OCI-LY1 (cell line): ENCODE data around the gene MAVS.
"Not testable (repeated sequence)": the region's sequence is repeated elsewhere in the genome, so short reads cannot be mapped to it uniquely, and the experiment has no call there.

Source experiments
- H2AFZ ChIP-seq: fragments of 200-600 bp; sonication (generic), shearing (Covaris generic); 2 replicates; pipeline ENCODE4 v1.6.0; 2014; ENCODE audit warnings: antibody characterized with exemption, mild to moderate bottlenecking, low read length
- H3F3A ChIP-seq: fragments of 200-600 bp; sonication (generic), shearing (Covaris generic); 2 replicates; pipeline ENCODE4 v1.6.0; 2014; ENCODE audit warnings: mild to moderate bottlenecking, antibody characterized with exemption, low read length, moderate library complexity; ENCODE audit not compliant: insufficient read depth
- H3K27ac ChIP-seq: fragments of 200-600 bp; sonication (generic); 2 replicates; pipeline ENCODE4 v1.5.1; 2014; ENCODE audit warnings: low read length, mixed run types, mild to moderate bottlenecking, low read depth; ENCODE audit not compliant: poor library complexity, severe bottlenecking
- H3K27me3 ChIP-seq: fragments of 200-600 bp; sonication (generic); 2 replicates; pipeline ENCODE4 v1.6.0; 2014; ENCODE audit warnings: antibody characterized with exemption, mild to moderate bottlenecking, low read length, moderate library complexity; ENCODE audit not compliant: insufficient read depth
- H3K36me3 ChIP-seq: fragments of 200-600 bp; sonication (generic); 2 replicates; pipeline ENCODE4 v1.6.1; 2014; ENCODE audit warnings: mild to moderate bottlenecking, antibody characterized with exemption, low read length, moderate library complexity, mixed read lengths; ENCODE audit not compliant: insufficient read depth
- H3K4me1 ChIP-seq: fragments of 200-600 bp; sonication (generic); 2 replicates; pipeline ENCODE4 v1.5.1; 2014; ENCODE audit warnings: mild to moderate bottlenecking, low read length, moderate library complexity; ENCODE audit not compliant: insufficient read depth, severe bottlenecking
- H3K4me2 ChIP-seq: fragments of 200-600 bp; sonication (generic), shearing (Covaris generic); 2 replicates; pipeline ENCODE4 v1.6.1; 2014; ENCODE audit warnings: low read length
- H3K4me3 ChIP-seq: fragments of 200-600 bp; sonication (generic); 2 replicates; pipeline ENCODE4 v1.5.1; 2014; ENCODE audit warnings: low read length, low read depth, mild to moderate bottlenecking, mixed read lengths; ENCODE audit not compliant: poor library complexity, severe bottlenecking
- H3K79me2 ChIP-seq: fragments of 200-600 bp; shearing (Covaris generic); 2 replicates; pipeline ENCODE4 v1.6.1; 2016; ENCODE audit warnings: mixed run types, low read length, mixed read lengths; ENCODE audit not compliant: insufficient read depth
- H3K9ac ChIP-seq: fragments of 200-600 bp; sonication (generic), shearing (Covaris generic); 2 replicates; pipeline ENCODE4 v1.6.1; 2014; ENCODE audit warnings: mild to moderate bottlenecking, low read length, mixed read lengths
- H3K9me2 ChIP-seq: fragments of 200-600 bp; sonication (generic), shearing (Covaris generic); 2 replicates; pipeline ENCODE4 v1.6.1; 2014; ENCODE audit warnings: low read depth, mild to moderate bottlenecking, low read length, mixed read lengths
- H3K9me3 ChIP-seq: fragments of 200-600 bp; shearing (Covaris generic); 2 replicates; pipeline ENCODE4 v1.6.1; 2014; ENCODE audit warnings: low read length, mixed read lengths
- H4K20me1 ChIP-seq: fragments of 200-600 bp; sonication (generic), shearing (Covaris generic); 2 replicates; pipeline ENCODE4 v1.6.0; 2016; ENCODE audit warnings: mild to moderate bottlenecking, low read length; ENCODE audit not compliant: insufficient read depth
- CTCF ChIP-seq: fragments of 200-600 bp; sonication (generic), shearing (Covaris generic); IDR thresholded peaks from 2 replicates; pipeline ENCODE4 v1.5.1; 2017; ENCODE audit warnings: mild to moderate bottlenecking, antibody characterized with exemption, low read length, moderate library complexity, mixed read lengths
- EZH2 ChIP-seq: fragments of 200-600 bp; sonication (generic), shearing (Covaris generic); IDR thresholded peaks from 2 replicates; pipeline ENCODE4 v1.8.0; 2017; ENCODE audit warnings: borderline replicate concordance, mixed run types, mild to moderate bottlenecking, antibody characterized with exemption, low read length, moderate library complexity, mixed read lengths

The MAVS gene

GRCh38 chr20:3896853-3897583 lies 50.4 kb downstream of the MAVS start:
- Histone ChIP-seq H3K4me2 (peak overlapping the region; percentile 57), H3K36me3 (peaks cover 47% of the 10 kb centered on the region), H4K20me1 (no peaks in the 10 kb centered on the region)

DNA sequence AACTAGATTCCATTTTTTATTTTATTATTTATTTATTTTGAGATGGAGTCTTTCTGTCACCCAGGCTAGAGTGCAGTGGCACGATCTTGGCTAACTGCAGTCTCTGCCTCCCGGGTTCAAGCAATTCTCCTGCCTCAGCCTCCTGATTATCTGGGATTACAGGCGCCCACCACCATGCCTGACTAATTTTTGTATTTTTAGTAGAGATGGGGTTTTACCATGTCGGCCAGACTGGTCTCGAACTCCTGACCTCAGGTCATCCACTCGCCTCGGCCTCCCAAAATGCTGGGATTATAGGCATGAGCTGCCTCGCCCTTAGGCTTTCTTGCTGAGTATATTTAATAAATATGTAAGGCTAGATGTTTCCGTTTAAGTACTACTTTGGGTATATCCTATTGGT lies 51.5 kb downstream of the MAVS start:
- not testable (repeated sequence) for H3K4me2 ChIP-seq, H4K20me1 ChIP-seq, H3F3A ChIP-seq, H3K9ac ChIP-seq, H3K4me3 ChIP-seq, H3K27me3 ChIP-seq, H2AFZ ChIP-seq, H3K9me2 ChIP-seq, H3K9me3 ChIP-seq
- Histone ChIP-seq H3K36me3 (peaks cover 36% of the 10 kb centered on the region), H3K27ac (peak overlapping the region; percentile 77), H3K4me1 (peaks cover 82% of the 10 kb centered on the region), H3K79me2 (peaks cover 100% of the 10 kb centered on the region)

More at GRCh38 chr20:3896853-3897583, 50.4 kb downstream of the MAVS start:
- Histone ChIP-seq H3K27ac (peak overlapping the region; percentile 77), H2AFZ (no peak overlapping the region), H3K4me1 (peaks cover 88% of the 10 kb centered on the region), H3K9ac (peak overlapping the region; percentile 31; the same call in 1 of the 2 replicates), H3K9me3 (no peaks in the 10 kb centered on the region), H3K27me3 (no peaks in the 10 kb centered on the region), H3K9me2 (no peaks in the 10 kb centered on the region), H3F3A (no peaks in the 10 kb centered on the region), H3K79me2 (peaks cover 100% of the 10 kb centered on the region), H3K4me3 (peak overlapping the region; percentile 31)
- TF ChIP-seq EZH2, result no peak

GRCh38 chr20:3898639-3899038 lies 52.0 kb downstream of the MAVS start:
- peaks cover 32% of the 10 kb centered on the region for H3K36me3 ChIP-seq
- H3K9me2 ChIP-seq, result no peaks in the 10 kb centered on the region
- TF ChIP-seq CTCF (no peak), EZH2 (no peak)
- H3K4me3 ChIP-seq, result no peak overlapping the region
- H3K9ac ChIP-seq, result no peak overlapping the region
- no peak overlapping the region; the same call in 1 of the 2 replicates for H3K4me2 ChIP-seq
- no peaks in the 10 kb centered on the region for H3K27me3 ChIP-seq
- peaks cover 100% of the 10 kb centered on the region for H3K79me2 ChIP-seq
- H3K27ac ChIP-seq, result no peak overlapping the region
- no peaks in the 10 kb centered on the region for H4K20me1 ChIP-seq
- no peak overlapping the region for H2AFZ ChIP-seq
- no peaks in the 10 kb centered on the region for H3K9me3 ChIP-seq
- peaks cover 77% of the 10 kb centered on the region for H3K4me1 ChIP-seq
- H3F3A ChIP-seq, result no peaks in the 10 kb centered on the region

DNA sequence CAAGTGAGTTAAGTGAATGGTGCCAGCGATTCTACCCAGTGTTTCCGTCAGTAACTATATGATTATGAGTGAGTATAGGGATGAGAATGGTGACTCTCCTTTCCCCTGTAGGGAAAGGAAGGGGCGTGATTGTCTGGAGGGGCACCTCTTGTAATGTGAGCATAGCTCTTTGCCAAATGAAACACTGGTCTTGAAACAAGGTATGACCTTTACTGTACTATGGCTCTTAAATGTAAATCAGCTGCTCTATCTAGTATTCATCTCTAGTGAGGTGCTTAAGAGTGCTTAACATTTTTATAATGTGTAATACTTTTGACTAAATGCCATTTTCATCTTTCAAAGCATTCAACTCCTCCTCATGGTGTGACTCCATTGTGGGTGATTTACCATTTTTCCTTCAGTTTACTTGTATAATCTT lies 53.6 kb downstream of the MAVS start:
- H3K27me3 ChIP-seq, result no peaks in the 10 kb centered on the region
- H2AFZ ChIP-seq, result no peak overlapping the region
- H3K4me2 ChIP-seq, result no peak overlapping the region; the same call in 1 of the 2 replicates
- no peak for TF ChIP-seq CTCF
- no peak for TF ChIP-seq EZH2
- H3K9me3 ChIP-seq, result no peaks in the 10 kb centered on the region
- no peak overlapping the region for H3K4me3 ChIP-seq
- H3K27ac ChIP-seq, result peak overlapping the region; percentile 45
- H4K20me1 ChIP-seq, result no peaks in the 10 kb centered on the region
- H3K9ac ChIP-seq, result no peak overlapping the region
- peaks cover 100% of the 10 kb centered on the region for H3K79me2 ChIP-seq
- no peaks in the 10 kb centered on the region for H3K9me2 ChIP-seq
- peaks cover 31% of the 10 kb centered on the region for H3K36me3 ChIP-seq
- H3F3A ChIP-seq, result no peaks in the 10 kb centered on the region
- H3K4me1 ChIP-seq, result peaks cover 80% of the 10 kb centered on the region
